Measurements from ENCODE around the gene KRT82. TPM values are rescaled to one million over a fixed set of nuclear protein-coding genes. Genes with fewer than 3 reads are reported as not detected.
A peak's percentile ranks its signal among the peaks of the same experiment; 100 is the strongest.
"Not testable (repeated sequence)": the region's sequence is repeated elsewhere in the genome, so short reads cannot be mapped to it uniquely, and the experiment has no call there.

Gene KRT82
- total and polyA plus RNA-seq, 2 experiments from 2014 or later = not detected

- Histone ChIP-seq H3K79me2 (no peaks in the 10 kb centered on the region), H2AFZ (no peak overlapping the region), H3K4me3 (no peak overlapping the region), H3K36me3 (replicated peaks; ENCODE audit: insufficient read depth, low read depth) (no peaks in the 10 kb centered on the region), H3K27ac (peak overlapping the region; percentile 78), H4K20me1 (ENCODE audit: insufficient read depth, poor library complexity, severe bottlenecking) (no peaks in the 10 kb centered on the region), H3K4me2 (no peak overlapping the region), H3K9me3 (ENCODE audit: low read depth) (no peaks in the 10 kb centered on the region), H3K27me3 (no peaks in the 10 kb centered on the region), H3K4me1 (ENCODE audit: insufficient read depth) (peaks cover 25% of the 10 kb centered on the region), H3K9me2 (replicated peaks; ENCODE audit: insufficient read depth) (no peaks in the 10 kb centered on the region)
- DNase-seq (ENCODE audit: low spot score) = peak; percentile 28
- 62% methylated on average over 4 of the region's 4 CpGs for WGBS (ENCODE audit: low lambda C conversion rate, missing lambda C conversion rate)
- TF ChIP-seq, protein P1, sequence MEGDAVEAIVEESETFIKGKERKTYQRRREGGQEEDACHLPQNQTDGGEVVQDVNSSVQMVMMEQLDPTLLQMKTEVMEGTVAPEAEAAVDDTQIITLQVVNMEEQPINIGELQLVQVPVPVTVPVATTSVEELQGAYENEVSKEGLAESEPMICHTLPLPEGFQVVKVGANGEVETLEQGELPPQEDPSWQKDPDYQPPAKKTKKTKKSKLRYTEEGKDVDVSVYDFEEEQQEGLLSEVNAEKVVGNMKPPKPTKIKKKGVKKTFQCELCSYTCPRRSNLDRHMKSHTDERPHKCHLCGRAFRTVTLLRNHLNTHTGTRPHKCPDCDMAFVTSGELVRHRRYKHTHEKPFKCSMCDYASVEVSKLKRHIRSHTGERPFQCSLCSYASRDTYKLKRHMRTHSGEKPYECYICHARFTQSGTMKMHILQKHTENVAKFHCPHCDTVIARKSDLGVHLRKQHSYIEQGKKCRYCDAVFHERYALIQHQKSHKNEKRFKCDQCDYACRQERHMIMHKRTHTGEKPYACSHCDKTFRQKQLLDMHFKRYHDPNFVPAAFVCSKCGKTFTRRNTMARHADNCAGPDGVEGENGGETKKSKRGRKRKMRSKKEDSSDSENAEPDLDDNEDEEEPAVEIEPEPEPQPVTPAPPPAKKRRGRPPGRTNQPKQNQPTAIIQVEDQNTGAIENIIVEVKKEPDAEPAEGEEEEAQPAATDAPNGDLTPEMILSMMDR (IDR thresholded peaks at IDR 0.05; ENCODE audit: poor library complexity) = no peak
- TF ChIP-seq EZH2phosphoT487 (IDR thresholded peaks at IDR 0.05; ENCODE audit: low read depth, severe bottlenecking, unreplicated experiment) (no peak), EZH2 (IDR thresholded peaks at IDR 0.05; ENCODE audit: borderline replicate concordance) (no peak)
These were observed 59.5 kb downstream of the KRT82 start for GRCh38 chr12:52346593-52346992.

GRCh38 chr12:52345041-52345440, 61.1 kb downstream of the KRT82 start:
- H3K36me3 ChIP-seq (replicated peaks; ENCODE audit: insufficient read depth, low read depth); H2AFZ ChIP-seq; H3K9me2 ChIP-seq (replicated peaks; ENCODE audit: insufficient read depth); H3K4me2 ChIP-seq; H3K4me3 ChIP-seq; H3K9me3 ChIP-seq (ENCODE audit: low read depth); H3K27me3 ChIP-seq; H4K20me1 ChIP-seq (ENCODE audit: insufficient read depth, poor library complexity, severe bottlenecking); DNase-seq (ENCODE audit: low spot score); H3K79me2 ChIP-seq: not testable (repeated sequence)
- Histone ChIP-seq H3K27ac (peak overlapping the region; percentile 78), H3K4me1 (ENCODE audit: insufficient read depth) (peaks cover 25% of the 10 kb centered on the region)
- 80% methylated on average over 8 of the region's 8 CpGs for WGBS (ENCODE audit: low lambda C conversion rate, missing lambda C conversion rate)

- H3K79me2 ChIP-seq = no peaks in the 10 kb centered on the region
- TF ChIP-seq, protein P1 (IDR thresholded peaks at IDR 0.05; ENCODE audit: poor library complexity) = no peak
- no peak overlapping the region for H3K4me2 ChIP-seq
- no peaks in the 10 kb centered on the region for H3K27me3 ChIP-seq
- no peaks in the 10 kb centered on the region for H4K20me1 ChIP-seq (ENCODE audit: insufficient read depth, poor library complexity, severe bottlenecking)
- WGBS (ENCODE audit: low lambda C conversion rate, missing lambda C conversion rate) = 94% methylated on average over 12 of the region's 12 CpGs
- H3K9me2 ChIP-seq (replicated peaks; ENCODE audit: insufficient read depth) = no peaks in the 10 kb centered on the region
- H3K4me1 ChIP-seq (ENCODE audit: insufficient read depth) = peaks cover 25% of the 10 kb centered on the region
- no peak overlapping the region for H2AFZ ChIP-seq
- no peak for DNase-seq (ENCODE audit: low spot score)
- no peaks in the 10 kb centered on the region for H3K36me3 ChIP-seq (replicated peaks; ENCODE audit: insufficient read depth, low read depth)
- no peak overlapping the region for H3K27ac ChIP-seq
- no peak overlapping the region for H3K4me3 ChIP-seq
- no peaks in the 10 kb centered on the region for H3K9me3 ChIP-seq (ENCODE audit: low read depth)
These were observed 62.0 kb downstream of the KRT82 start for GRCh38 chr12:52344111-52344510.

Other genes with a start within 250 kb of the KRT82 start
- gene KRT80, start 214.3 kb downstream of the KRT82 start, total RNA-seq = 0.28 and 0.77 TPM in 2 replicates
- 1.2 and 1.5 TPM in 2 replicates for gene KRT80, start 214.3 kb downstream of the KRT82 start, polyA plus RNA-seq
- gene KRT7, start 173.1 kb downstream of the KRT82 start, total RNA-seq = 12.6 and 27.1 TPM in 2 replicates
- gene KRT7, start 173.1 kb downstream of the KRT82 start, polyA plus RNA-seq = 33.3 and 80.2 TPM in 2 replicates
- not detected in 2 replicates for gene KRT86, start 131.7 kb downstream of the KRT82 start, total RNA-seq
- gene KRT86, start 131.7 kb downstream of the KRT82 start, polyA plus RNA-seq = 0.40 TPM in 1 of 2 replicates, not detected in the other
- not detected in 2 replicates for gene KRT81, start 114.8 kb downstream of the KRT82 start, total RNA-seq
- gene KRT81, start 114.8 kb downstream of the KRT82 start, polyA plus RNA-seq = not detected in 2 replicates
- gene KRT83, start 84.9 kb downstream of the KRT82 start, total RNA-seq = not detected in 2 replicates
- not detected in 2 replicates for gene KRT83, start 84.9 kb downstream of the KRT82 start, polyA plus RNA-seq
- gene KRT85, start 38.9 kb downstream of the KRT82 start, total RNA-seq = not detected in 2 replicates
- gene KRT85, start 38.9 kb downstream of the KRT82 start, polyA plus RNA-seq = not detected in 2 replicates
- gene KRT84, start 20.7 kb downstream of the KRT82 start, total RNA-seq = not detected in 2 replicates
- gene KRT84, start 20.7 kb downstream of the KRT82 start, polyA plus RNA-seq = not detected in 2 replicates
- gene KRT75, start 28.0 kb upstream of the KRT82 start, total RNA-seq = not detected in 2 replicates
- gene KRT75, start 28.0 kb upstream of the KRT82 start, polyA plus RNA-seq = not detected in 2 replicates
- gene KRT6B, start 45.8 kb upstream of the KRT82 start, total RNA-seq = 0.08 TPM in 1 of 2 replicates, not detected in the other
- gene KRT6B, start 45.8 kb upstream of the KRT82 start, polyA plus RNA-seq = 0.10 and 0.42 TPM in 2 replicates
- gene KRT6C, start 67.5 kb upstream of the KRT82 start, total RNA-seq = 0.07 and 0.32 TPM in 2 replicates
- gene KRT6C, start 67.5 kb upstream of the KRT82 start, polyA plus RNA-seq = 0.18 and 1.3 TPM in 2 replicates
- gene KRT6A, start 86.9 kb upstream of the KRT82 start, total RNA-seq = 5.5 and 6.8 TPM in 2 replicates
- 0.54 and 2.3 TPM in 2 replicates for gene KRT6A, start 86.9 kb upstream of the KRT82 start, polyA plus RNA-seq
- 13.0 and 15.8 TPM in 2 replicates for gene KRT5, start 114.1 kb upstream of the KRT82 start, total RNA-seq
- 7.4 and 11.3 TPM in 2 replicates for gene KRT5, start 114.1 kb upstream of the KRT82 start, polyA plus RNA-seq
- not detected in 2 replicates for gene KRT71, start 146.8 kb upstream of the KRT82 start, total RNA-seq
- not detected in 2 replicates for gene KRT71, start 146.8 kb upstream of the KRT82 start, polyA plus RNA-seq
- not detected in 2 replicates for gene KRT74, start 167.5 kb upstream of the KRT82 start, total RNA-seq
- not detected in 2 replicates for gene KRT74, start 167.5 kb upstream of the KRT82 start, polyA plus RNA-seq
- gene KRT72, start 195.1 kb upstream of the KRT82 start, total RNA-seq = not detected in 2 replicates
- gene KRT72, start 195.1 kb upstream of the KRT82 start, polyA plus RNA-seq = not detected in 2 replicates
- not detected in 2 replicates for gene KRT73, start 212.2 kb upstream of the KRT82 start, total RNA-seq
- gene KRT73, start 212.2 kb upstream of the KRT82 start, polyA plus RNA-seq = not detected in 2 replicates
- not detected in 2 replicates for gene KRT2, start 245.9 kb upstream of the KRT82 start, total RNA-seq
- gene KRT2, start 245.9 kb upstream of the KRT82 start, polyA plus RNA-seq = not detected in 2 replicates

All from hepatocyte (in vitro differentiated cells).